ENCODE data around the gene ZNF213. TPM values are rescaled to one million over a fixed set of nuclear protein-coding genes. Genes with fewer than 3 reads are reported as not detected.

Gene ZNF213
- total RNA-seq, 1 experiment from 2014 or later = 20.7 TPM

GRCh38 chr16:3101841-3102470 is 32.9 kb upstream of the ZNF213 start:
- Mint-ChIP-seq H3K9me3 (ENCODE audit: unreplicated experiment) (no peaks in the 10 kb centered on the region), H3K27ac (ENCODE audit: low read depth, unreplicated experiment) (no peak overlapping the region), H3K27me3 (ENCODE audit: insufficient read depth, unreplicated experiment) (no peaks in the 10 kb centered on the region), H3K4me1 (ENCODE audit: insufficient read depth, unreplicated experiment) (peaks cover 6% of the 10 kb centered on the region), H3K4me3 (ENCODE audit: unreplicated experiment) (no peak overlapping the region), H3K36me3 (ENCODE audit: insufficient read depth, unreplicated experiment) (peaks cover 6% of the 10 kb centered on the region)
- ChIA-PET CTCF (interaction anchor here (0.7 to 2.4 kb wide), 4 partner anchors 10 to 152 kb away, joined by 3 to 10 read pairs (median 4); no protein-coding TSS in a partner anchor), POLR2A (interaction anchor here (1.0 to 2.8 kb wide), 2 partner anchors 11 to 27 kb away, joined by 5 to 19 read pairs; partner anchors contain the start of gene ZNF205)
- intact Hi-C loops (cut with micrococcal nuclease) = no loop called here
- no peak for TF ChIP-seq CTCF (IDR thresholded peaks at IDR 0.05; ENCODE audit: unreplicated experiment)
- BruUV-seq (replicated peaks) = no TSS peak
- no peak for DNase-seq (ENCODE audit: unreplicated experiment)

GRCh38 chr16:3106205-3106928 is 28.5 kb upstream of the ZNF213 start:
- peaks cover 12% of the 10 kb centered on the region for H3K36me3 Mint-ChIP-seq (ENCODE audit: insufficient read depth, unreplicated experiment)
- H3K27me3 Mint-ChIP-seq (ENCODE audit: insufficient read depth, unreplicated experiment) = no peaks in the 10 kb centered on the region
- H3K27ac Mint-ChIP-seq (ENCODE audit: low read depth, unreplicated experiment) = peak overlapping the region; percentile 82
- no peaks in the 10 kb centered on the region for H3K9me3 Mint-ChIP-seq (ENCODE audit: unreplicated experiment)
- no peak for TF ChIP-seq CTCF (IDR thresholded peaks at IDR 0.05; ENCODE audit: unreplicated experiment)
- ChIA-PET CTCF (interaction anchor here (1.1 to 2.4 kb wide), 6 partner anchors 8 to 47 kb away, joined by 3 to 9 read pairs (median 4); no protein-coding TSS in a partner anchor), POLR2A (interaction anchor here (0.6 to 2.4 kb wide), 10 partner anchors 12 to 84 kb away, joined by 3 to 15 read pairs (median 4); partner anchors contain the start of gene ZNF213)
- BruUV-seq (replicated peaks) = no TSS peak
- intact Hi-C loops (cut with micrococcal nuclease) = no loop called here
- H3K4me3 Mint-ChIP-seq (ENCODE audit: unreplicated experiment) = peak overlapping the region; percentile 74
- peaks cover 6% of the 10 kb centered on the region for H3K4me1 Mint-ChIP-seq (ENCODE audit: insufficient read depth, unreplicated experiment)
- peak; percentile 91 for DNase-seq (ENCODE audit: unreplicated experiment)

DNA sequence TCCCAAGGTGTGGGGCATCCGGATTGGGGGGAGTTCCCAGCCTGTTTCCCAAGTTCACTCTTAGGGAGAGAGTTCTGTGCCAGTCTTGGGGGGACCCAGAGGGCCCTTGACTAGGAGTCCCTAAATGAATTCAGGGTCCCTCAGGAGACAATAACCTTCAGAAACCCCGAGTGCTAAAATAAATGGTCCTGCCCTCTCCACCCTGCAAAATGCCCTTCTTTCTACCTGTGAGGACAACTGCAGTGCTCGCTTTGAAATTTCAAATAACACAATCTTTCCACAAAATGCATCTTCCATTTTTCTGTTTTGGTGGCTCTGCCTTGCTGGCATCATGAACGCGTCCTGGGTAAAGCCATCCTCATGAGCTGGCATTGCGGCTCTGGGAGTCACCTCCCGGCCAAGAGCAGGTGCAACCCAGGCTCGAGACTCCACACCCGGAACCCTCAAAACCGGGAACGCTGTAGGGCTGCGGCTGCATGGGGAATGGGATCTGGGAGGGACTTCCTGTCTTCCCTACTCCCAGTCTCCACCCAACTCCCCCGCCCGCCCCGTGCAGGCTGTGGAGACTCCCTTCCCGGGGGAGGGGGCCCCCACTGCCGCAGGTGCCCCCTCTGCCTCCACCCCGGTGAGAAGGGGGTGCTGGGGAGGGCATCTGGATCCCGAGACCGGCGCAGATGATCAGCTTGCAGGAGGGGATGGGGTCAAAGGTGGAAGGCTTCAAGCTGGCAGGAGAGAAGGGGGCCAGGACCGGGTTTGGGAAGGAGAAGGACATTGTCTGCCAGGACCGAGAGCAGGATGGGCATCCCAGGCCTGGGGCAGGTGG is 22.6 kb upstream of the ZNF213 start, which contains the start of gene ZNF205:
ZNF205 (plus strand) TSS at position 529 of the 823 bp plus-strand sequence. CDS start 845 bp downstream, outside the sequence.
- POLR2A ChIA-PET = interaction anchor here (0.6 to 5.2 kb wide), 8 partner anchors 9 to 84 kb away, joined by 3 to 33 read pairs (median 12); partner anchors contain the start of gene ZNF213
- Mint-ChIP-seq H3K27ac (ENCODE audit: low read depth, unreplicated experiment) (peak within 1 kb of the TSS; percentile 29), H3K27me3 (ENCODE audit: insufficient read depth, unreplicated experiment) (no peaks in the 10 kb centered on the region), H3K9me3 (ENCODE audit: unreplicated experiment) (no peaks in the 10 kb centered on the region), H3K4me1 (ENCODE audit: insufficient read depth, unreplicated experiment) (peaks cover 13% of the 10 kb centered on the region), H3K36me3 (ENCODE audit: insufficient read depth, unreplicated experiment) (peaks cover 15% of the 10 kb centered on the region), H3K4me3 (ENCODE audit: unreplicated experiment) (peak within 1 kb of the TSS; percentile 85)
- peak; percentile 79 for DNase-seq (ENCODE audit: unreplicated experiment)
- intact Hi-C loops (cut with micrococcal nuclease) = no loop called here
- TF ChIP-seq CTCF (IDR thresholded peaks at IDR 0.05; ENCODE audit: unreplicated experiment) = no peak
- BruUV-seq (replicated peaks) = no TSS peak
- CTCF ChIA-PET = interaction anchor here (0.6 to 4.7 kb wide), 7 partner anchors 11 to 98 kb away, joined by 3 to 34 read pairs (median 8); partner anchors contain the start of gene ZNF213
